H9 (cell line): ENCODE measurements around the gene ADGRL2. TPM values are rescaled to one million over a fixed set of nuclear protein-coding genes. Genes with fewer than 3 reads are reported as not detected.
A peak's percentile ranks its signal among the peaks of the same experiment; 100 is the strongest.

Experiments
- DNase-seq: peaks from one replicate; pipeline ENCODE4 v3.0.0-alpha.2; 2017
- H2AFZ ChIP-seq: one replicate; pipeline ENCODE4 v1.6.1; 2013; ENCODE audit warnings: mild to moderate bottlenecking, low read length, control low read depth, moderate library complexity
- H2AK5ac ChIP-seq: 2 replicates; pipeline ENCODE4 v1.6.1; 2013; ENCODE audit warnings: low read length, control low read depth, mixed read lengths; ENCODE audit not compliant: insufficient read length
- H2BK120ac ChIP-seq: one replicate; pipeline ENCODE4 v1.6.1; 2013; ENCODE audit warnings: low read depth, mild to moderate bottlenecking, low read length, control low read depth, inconsistent platforms; ENCODE audit not compliant: poor library complexity, severe bottlenecking
- H2BK12ac ChIP-seq: 2 replicates; pipeline ENCODE4 v1.6.1; 2013; ENCODE audit warnings: low read length, control low read depth, mixed read lengths, low read depth; ENCODE audit not compliant: insufficient read length
- H2BK15ac ChIP-seq: 2 replicates; pipeline ENCODE4 v1.6.1; 2013; ENCODE audit warnings: low read depth, low read length, control low read depth
- H2BK20ac ChIP-seq: one replicate; pipeline ENCODE4 v1.6.1; 2013; ENCODE audit warnings: low read depth, mild to moderate bottlenecking, low read length, control low read depth, inconsistent platforms; ENCODE audit not compliant: poor library complexity, severe bottlenecking
- H2BK5ac ChIP-seq: 2 replicates; pipeline ENCODE4 v1.6.1; 2013; ENCODE audit warnings: low read length, control low read depth, mixed read lengths; ENCODE audit not compliant: insufficient read length
- H3K14ac ChIP-seq: 2 replicates; pipeline ENCODE4 v1.6.1; 2013; ENCODE audit warnings: low read length, control low read depth; ENCODE audit not compliant: insufficient read depth
- H3K18ac ChIP-seq: 2 replicates; pipeline ENCODE4 v1.6.1; 2013; ENCODE audit warnings: low read depth, mild to moderate bottlenecking, mixed read lengths, low read length, control low read depth; ENCODE audit not compliant: insufficient read length
- H3K23ac ChIP-seq: 2 replicates; pipeline ENCODE4 v1.6.1; 2013; ENCODE audit warnings: low read length, control low read depth, mixed read lengths, low read depth; ENCODE audit not compliant: insufficient read length
- H3K23me2 ChIP-seq: 2 replicates; pipeline ENCODE4 v1.6.1; 2013; ENCODE audit warnings: low read depth, mild to moderate bottlenecking, mixed read lengths, low read length, control low read depth; ENCODE audit not compliant: insufficient read length, poor library complexity, severe bottlenecking
- H3K27ac ChIP-seq: 2 replicates; pipeline ENCODE4 v1.5.1; 2013; ENCODE audit warnings: low read length, control low read depth, mixed read lengths, low read depth; ENCODE audit not compliant: insufficient read length
- H3K27me3 ChIP-seq: 2 replicates; pipeline ENCODE4 v1.6.1; 2013; ENCODE audit warnings: low read length, control low read depth, inconsistent platforms; ENCODE audit not compliant: insufficient read depth
- H3K4ac ChIP-seq: 2 replicates; pipeline ENCODE4 v1.6.1; 2013; ENCODE audit warnings: low read depth, mild to moderate bottlenecking, control low read depth, inconsistent platforms, low read length, moderate library complexity
- H3K4me1 ChIP-seq: 2 replicates; pipeline ENCODE4 v1.6.1; 2013; ENCODE audit warnings: low read length, control low read depth, inconsistent platforms; ENCODE audit not compliant: insufficient read depth
- H3K4me2 ChIP-seq: 2 replicates; pipeline ENCODE4 v1.6.1; 2013; ENCODE audit warnings: low read length, control low read depth, mixed read lengths; ENCODE audit not compliant: insufficient read length, insufficient read depth
- H3K56ac ChIP-seq: 2 replicates; pipeline ENCODE4 v1.6.1; 2013; ENCODE audit warnings: low read depth, mild to moderate bottlenecking, mixed read lengths, low read length, control low read depth; ENCODE audit not compliant: insufficient read length
- H3K79me1 ChIP-seq: 2 replicates; pipeline ENCODE4 v1.6.1; 2013; ENCODE audit warnings: low read depth, mild to moderate bottlenecking, moderate library complexity, low read length, control low read depth, inconsistent platforms; ENCODE audit not compliant: insufficient read depth, poor library complexity, severe bottlenecking
- H3K79me2 ChIP-seq: 2 replicates; pipeline ENCODE4 v1.6.1; 2013; ENCODE audit warnings: low read length, control low read depth, inconsistent platforms; ENCODE audit not compliant: insufficient read depth
- H3K9ac ChIP-seq: 2 replicates; pipeline ENCODE4 v1.6.1; 2013; ENCODE audit warnings: low read length, control low read depth, mixed read lengths; ENCODE audit not compliant: insufficient read length; ENCODE audit errors: extremely low read depth
- H3K9me3 ChIP-seq: one replicate; pipeline ENCODE4 v1.6.1; 2013; ENCODE audit warnings: low read depth, low read length, inconsistent platforms; ENCODE audit not compliant: control insufficient read depth
- H3T11ph ChIP-seq: one replicate; pipeline ENCODE4 v1.6.1; 2013; ENCODE audit warnings: mild to moderate bottlenecking, low read length, control low read depth, inconsistent platforms
- H4K20me1 ChIP-seq: one replicate; pipeline ENCODE4 v1.6.1; 2013; ENCODE audit not compliant: control insufficient read depth, insufficient read length, insufficient read depth
- H4K5ac ChIP-seq: 2 replicates; pipeline ENCODE4 v1.6.1; 2013; ENCODE audit warnings: low read depth, mild to moderate bottlenecking, mixed read lengths, low read length, control low read depth; ENCODE audit not compliant: insufficient read length
- H4K8ac ChIP-seq: replicated peaks from 2 replicates; pipeline ENCODE4 v1.6.1; 2013; ENCODE audit warnings: low read length, control low read depth, mixed read lengths, low read depth; ENCODE audit not compliant: insufficient read length
- H4K91ac ChIP-seq: 2 replicates; pipeline ENCODE4 v1.6.1; 2013; ENCODE audit warnings: low read depth, mild to moderate bottlenecking, moderate library complexity, mixed read lengths, low read length, control low read depth; ENCODE audit not compliant: insufficient read length
- H3K27ac Mint-ChIP-seq, 3 experiments: 2 replicates in 2 of 3; 3 replicates in 1 of 3; pipeline ENCODE4 v1.8.0; 2020 to 2021; ENCODE audit warnings: mixed read lengths in 3 of 3, mild to moderate bottlenecking in 1 of 3, moderate library complexity in 1 of 3
- H3K27me3 Mint-ChIP-seq: 2 replicates; pipeline ENCODE4 v1.8.0; 2021; ENCODE audit warnings: low read depth, mild to moderate bottlenecking, moderate library complexity, mixed read lengths
- H3K36me3 Mint-ChIP-seq, 3 experiments: 2 replicates in 2 of 3; 3 replicates in 1 of 3; pipeline ENCODE4 v1.8.0; 2020 to 2021; ENCODE audit warnings: low read depth in 3 of 3, mixed read lengths in 3 of 3; ENCODE audit not compliant: insufficient read depth in 1 of 3
- H3K4me1 Mint-ChIP-seq, 2 experiments: 2 replicates each; pipeline ENCODE4 v1.8.0; 2020; ENCODE audit warnings: mixed read lengths in 2 of 2
- H3K4me3 Mint-ChIP-seq, 2 experiments: 2 replicates in 1 of 2; 3 replicates in 1 of 2; pipeline ENCODE4 v1.8.0; 2020 to 2021; ENCODE audit warnings: mild to moderate bottlenecking in 2 of 2, mixed read lengths in 2 of 2, moderate library complexity in 1 of 2
- H3K9me3 Mint-ChIP-seq, 2 experiments: 2 replicates in 1 of 2; 3 replicates in 1 of 2; pipeline ENCODE4 v1.8.0; 2020; ENCODE audit warnings: mild to moderate bottlenecking in 2 of 2, mixed read lengths in 2 of 2, moderate library complexity in 1 of 2
- WGBS: extraction: QIAGEN DNeasy Blood & Tissue Kit; methylation state at CpG from one replicate; pipeline ENCODE4 v1.1.7; 2013; ENCODE audit warnings: missing lambda C conversion rate, low lambda C conversion rate, mixed read lengths; ENCODE audit not compliant: insufficient read length; ENCODE audit errors: extremely low coverage; 5-methylcytosine and 5-hydroxymethylcytosine counted together
- total RNA-seq: library from RNA; stranded (reverse); gene quantifications from 2 replicates; pipeline ENCODE4 v1.2.1, GENCODE V29; 2021
- TF ChIP-seq, protein P1 (sequence below): fragments of 200-600 bp; sonication (generic); conservative IDR thresholded peaks from 3 replicates; pipeline ENCODE4 v1.8.0; 2021; ENCODE audit warnings: antibody characterized with exemption, mild to moderate bottlenecking

Gene ADGRL2
- total RNA-seq, 1 experiment from 2014 or later: 119 TPM

DNA sequence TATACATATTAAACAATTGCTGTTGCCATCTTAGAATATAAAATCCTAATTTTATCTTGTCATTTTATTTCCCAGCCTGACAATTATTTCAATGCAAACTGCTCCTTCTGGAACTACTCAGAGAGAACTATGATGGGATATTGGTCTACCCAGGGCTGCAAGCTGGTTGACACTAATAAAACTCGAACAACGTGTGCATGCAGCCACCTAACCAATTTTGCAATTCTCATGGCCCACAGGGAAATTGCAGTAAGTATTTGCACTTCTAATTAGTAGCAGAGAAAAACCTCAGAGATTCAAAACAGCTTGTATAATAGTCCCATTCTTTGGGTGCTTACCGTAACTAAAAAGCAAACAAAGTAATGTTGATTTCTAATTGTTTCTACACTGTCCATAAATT is 167.2 kb downstream of the ADGRL2 start:
- TF ChIP-seq, protein P1, sequence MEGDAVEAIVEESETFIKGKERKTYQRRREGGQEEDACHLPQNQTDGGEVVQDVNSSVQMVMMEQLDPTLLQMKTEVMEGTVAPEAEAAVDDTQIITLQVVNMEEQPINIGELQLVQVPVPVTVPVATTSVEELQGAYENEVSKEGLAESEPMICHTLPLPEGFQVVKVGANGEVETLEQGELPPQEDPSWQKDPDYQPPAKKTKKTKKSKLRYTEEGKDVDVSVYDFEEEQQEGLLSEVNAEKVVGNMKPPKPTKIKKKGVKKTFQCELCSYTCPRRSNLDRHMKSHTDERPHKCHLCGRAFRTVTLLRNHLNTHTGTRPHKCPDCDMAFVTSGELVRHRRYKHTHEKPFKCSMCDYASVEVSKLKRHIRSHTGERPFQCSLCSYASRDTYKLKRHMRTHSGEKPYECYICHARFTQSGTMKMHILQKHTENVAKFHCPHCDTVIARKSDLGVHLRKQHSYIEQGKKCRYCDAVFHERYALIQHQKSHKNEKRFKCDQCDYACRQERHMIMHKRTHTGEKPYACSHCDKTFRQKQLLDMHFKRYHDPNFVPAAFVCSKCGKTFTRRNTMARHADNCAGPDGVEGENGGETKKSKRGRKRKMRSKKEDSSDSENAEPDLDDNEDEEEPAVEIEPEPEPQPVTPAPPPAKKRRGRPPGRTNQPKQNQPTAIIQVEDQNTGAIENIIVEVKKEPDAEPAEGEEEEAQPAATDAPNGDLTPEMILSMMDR: no peak
- Histone ChIP-seq H2BK12ac (no peak overlapping the region), H3K23me2 (no peaks in the 10 kb centered on the region), H3K27me3 (no peaks in the 10 kb centered on the region), H3K4me1 (no peaks in the 10 kb centered on the region; the same call in 1 of the 2 replicates), H3K79me1 (no peaks in the 10 kb centered on the region), H3K4me2 (no peak overlapping the region), H3K27ac (no peak overlapping the region), H2BK15ac (no peak overlapping the region), H3K9me3 (no peaks in the 10 kb centered on the region), H4K91ac (no peak overlapping the region), H4K8ac (no peak overlapping the region), H4K20me1 (no peaks in the 10 kb centered on the region), H2BK120ac (no peak overlapping the region), H2BK5ac (no peak overlapping the region), H3K14ac (no peak overlapping the region), H3K79me2 (no peaks in the 10 kb centered on the region), H3K9ac (no peak overlapping the region), H3T11ph (no peak overlapping the region), H2BK20ac (no peak overlapping the region), H3K4ac (no peak overlapping the region), H3K56ac (no peak overlapping the region), H3K23ac (no peak overlapping the region), H4K5ac (no peak overlapping the region), H2AFZ (no peak overlapping the region), H3K18ac (no peak overlapping the region), H2AK5ac (no peak overlapping the region)
- H3K4me3 Mint-ChIP-seq: no peak overlapping the region
- no peaks in the 10 kb centered on the region for H3K27me3 Mint-ChIP-seq
- H3K36me3 Mint-ChIP-seq: peaks cover 16 to 54% (median 41%) of the 10 kb centered on the region in 3 experiments
- no peaks in the 10 kb centered on the region for H3K9me3 Mint-ChIP-seq
- peaks cover 36 to 46% of the 10 kb centered on the region in 2 experiments for H3K4me1 Mint-ChIP-seq
- H3K27ac Mint-ChIP-seq: peak overlapping the region in 1 of 3 experiments; percentile 72; a peak in 1 of 7 replicates
- DNase-seq: no peak
- no CpG with 5 or more reads among the region's 3 CpGs for WGBS
